GM23338 (cell line): ENCODE data around the gene NPPC. TPM values are rescaled to one million over a fixed set of nuclear protein-coding genes. Genes with fewer than 3 reads are reported as not detected.

Experiments
- ATAC-seq: fragments of 200-7000 bp; cut with Tn5 transposase; 3 replicates; pipeline ENCODE4 v1.9.1; 2020
- DNase-seq: peaks from one replicate; pipeline ENCODE4 v3.0.0-alpha.2; 2015; ENCODE audit warnings: low spot score
- H2AFZ ChIP-seq: fragments of 200-600 bp; sonication (generic); 2 replicates; pipeline ENCODE4 v1.8.0; 2016; ENCODE audit warnings: antibody characterized with exemption, mild to moderate bottlenecking, moderate library complexity
- H3F3A ChIP-seq: fragments of 200-600 bp; sonication (generic); replicated peaks from 2 replicates; pipeline ENCODE4 v1.8.0; 2017; ENCODE audit warnings: antibody characterized with exemption, mixed run types, low read depth
- H3K27ac ChIP-seq: fragments of 200-600 bp; sonication (generic); 2 replicates; pipeline ENCODE4 v1.6.1; 2016; ENCODE audit warnings: low read depth
- H3K27me3 ChIP-seq: fragments of 200-600 bp; sonication (generic); 2 replicates; pipeline ENCODE4 v1.8.0; 2016; ENCODE audit warnings: mild to moderate bottlenecking, mixed run types, moderate library complexity; ENCODE audit not compliant: insufficient read depth
- H3K36me3 ChIP-seq: fragments of 200-600 bp; sonication (generic); 2 replicates; pipeline ENCODE4 v1.8.0; 2016; ENCODE audit warnings: mild to moderate bottlenecking; ENCODE audit not compliant: insufficient read depth
- H3K4me1 ChIP-seq: fragments of 200-600 bp; sonication (generic); 2 replicates; pipeline ENCODE4 v1.8.0; 2016; ENCODE audit warnings: mild to moderate bottlenecking, moderate library complexity; ENCODE audit not compliant: insufficient read depth
- H3K4me2 ChIP-seq: fragments of 200-600 bp; sonication (generic); 2 replicates; pipeline ENCODE4 v1.7.1; 2017; ENCODE audit warnings: mixed run types
- H3K4me3 ChIP-seq: fragments of 200-600 bp; sonication (generic); 2 replicates; pipeline ENCODE4 v1.6.1; 2016; ENCODE audit warnings: mixed run types
- H3K79me2 ChIP-seq: fragments of 200-600 bp; sonication (generic); replicated peaks from 2 replicates; pipeline ENCODE4 v1.8.0; 2017; ENCODE audit warnings: mild to moderate bottlenecking; ENCODE audit not compliant: insufficient read depth
- H3K9me2 ChIP-seq: fragments of 200-600 bp; sonication (generic); 2 replicates; pipeline ENCODE4 v1.8.0; 2017; ENCODE audit not compliant: insufficient read depth
- H4K20me1 ChIP-seq: fragments of 200-600 bp; sonication (generic); replicated peaks from 2 replicates; pipeline ENCODE4 v1.8.0; 2017; ENCODE audit warnings: mild to moderate bottlenecking; ENCODE audit not compliant: insufficient read depth
- H3K27ac Mint-ChIP-seq: 2 replicates; pipeline ENCODE4 v1.8.0; 2020; ENCODE audit warnings: inconsistent platforms, mild to moderate bottlenecking, moderate library complexity, mixed read lengths
- H3K27me3 Mint-ChIP-seq: 3 replicates; pipeline ENCODE4 v1.8.0; 2022; ENCODE audit warnings: low read depth, mild to moderate bottlenecking, moderate library complexity, mixed read lengths, inconsistent platforms; ENCODE audit not compliant: insufficient read depth, poor library complexity
- H3K36me3 Mint-ChIP-seq: 3 replicates; pipeline ENCODE4 v1.8.0; 2021; ENCODE audit warnings: low read depth, mild to moderate bottlenecking, inconsistent platforms, moderate library complexity, mixed read lengths
- H3K4me1 Mint-ChIP-seq: 3 replicates; pipeline ENCODE4 v1.8.0; 2020; ENCODE audit warnings: mild to moderate bottlenecking, inconsistent platforms, mixed read lengths
- H3K4me3 Mint-ChIP-seq: 3 replicates; pipeline ENCODE4 v1.8.0; 2021; ENCODE audit warnings: moderate library complexity, mild to moderate bottlenecking, inconsistent platforms, mixed read lengths
- H3K9me3 Mint-ChIP-seq: 3 replicates; pipeline ENCODE4 v1.8.0; 2020; ENCODE audit warnings: moderate library complexity, mild to moderate bottlenecking, inconsistent platforms, mixed read lengths
- CREB1 ChIP-seq: fragments of 250-450 bp; sonication (Bioruptor Pico); IDR thresholded peaks from 2 replicates; pipeline ENCODE4 v1.5.0; 2020; ENCODE audit warnings: low read depth, mild to moderate bottlenecking, moderate library complexity
- ZNF114 ChIP-seq: fragments of 250-450 bp; sonication (Bioruptor Pico); IDR thresholded peaks from 2 replicates; pipeline ENCODE4 v1.5.0; 2020; ENCODE audit warnings: mild to moderate bottlenecking, moderate library complexity
- polyA plus RNA-seq: library from polyadenylated mRNA; unstranded; fragments of >200 nt; fragmentation: Nextera tagmentation; extraction: Ambion mirVana; gene quantifications from 2 replicates; pipeline ENCODE4 v1.2.1, GENCODE V29; 2016
- total RNA-seq: library from RNA; depleted of rRNA; stranded (reverse); fragments of >200 nt; shearing (Covaris generic); gene quantifications from 2 replicates; pipeline ENCODE4 v1.2.3, GENCODE V29; 2014
- TF ChIP-seq, protein P1 (sequence below): IDR thresholded peaks from one replicate; pipeline ENCODE4 v1.6.1; 2018; ENCODE audit warnings: antibody characterized with exemption; ENCODE audit not compliant: unreplicated experiment
- TF ChIP-seq, protein P2 (sequence below), 2 experiments: fragments of 200-600 bp in 1 of 2; sonication (generic) in 1 of 2; conservative IDR thresholded peaks; 2 replicates each; pipeline versions ENCODE4 v1.5.1 to v1.6.1; 2016 to 2017; ENCODE audit warnings: antibody characterized with exemption in 2 of 2, low read depth in 2 of 2, mild to moderate bottlenecking in 2 of 2, moderate library complexity in 1 of 2

Gene NPPC
- total and polyA plus RNA-seq, 2 experiments from 2014 or later, result 2.2 to 6.3 TPM

DNA sequence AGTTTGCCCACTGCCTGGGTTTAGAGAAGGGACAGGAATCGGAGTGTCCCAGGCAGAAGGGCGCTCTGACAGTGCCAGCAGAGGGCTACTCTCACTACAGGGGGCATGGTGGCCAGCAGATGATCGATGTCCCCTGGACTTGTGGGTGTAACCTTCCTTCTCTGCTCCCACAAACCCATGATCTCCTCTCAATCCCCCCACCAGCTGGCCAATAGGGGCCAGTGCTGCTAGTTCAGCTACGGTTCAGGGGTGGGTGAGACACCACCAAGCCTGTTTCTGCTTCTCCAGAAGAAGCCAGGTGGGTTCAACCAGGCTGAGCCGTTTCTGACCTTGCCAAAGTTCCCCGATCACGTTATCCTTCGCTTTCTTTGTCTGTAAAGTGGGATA lies 1.3 kb downstream of the NPPC start:
- no peaks in the 10 kb centered on the region for H3K9me2 ChIP-seq
- H3K4me2 ChIP-seq, result peak overlapping the region; percentile 93
- no peak overlapping the region for H3K27ac ChIP-seq
- Mint-ChIP-seq H3K27ac (no peak overlapping the region), H3K9me3 (no peaks in the 10 kb centered on the region), H3K36me3 (no peaks in the 10 kb centered on the region), H3K4me3 (peak overlapping the region; percentile 15), H3K27me3 (peaks cover 48% of the 10 kb centered on the region), H3K4me1 (peaks cover 16% of the 10 kb centered on the region)
- peak overlapping the region; percentile 92 for H2AFZ ChIP-seq
- DNase-seq (no peak), ATAC-seq (peak; percentile 1)
- no peaks in the 10 kb centered on the region for H3K79me2 ChIP-seq
- no peaks in the 10 kb centered on the region for H3K4me1 ChIP-seq
- peak overlapping the region; percentile 81 for H3K4me3 ChIP-seq
- TF ChIP-seq ZNF114 (no peak), CREB1 (CRISPR knock-in tag) (no peak)
- no peaks in the 10 kb centered on the region for H3K36me3 ChIP-seq
- H4K20me1 ChIP-seq, result peaks cover 10% of the 10 kb centered on the region; the same call in 1 of the 2 replicates
- no peaks in the 10 kb centered on the region for H3F3A ChIP-seq
- H3K27me3 ChIP-seq, result peaks cover 53% of the 10 kb centered on the region

DNA sequence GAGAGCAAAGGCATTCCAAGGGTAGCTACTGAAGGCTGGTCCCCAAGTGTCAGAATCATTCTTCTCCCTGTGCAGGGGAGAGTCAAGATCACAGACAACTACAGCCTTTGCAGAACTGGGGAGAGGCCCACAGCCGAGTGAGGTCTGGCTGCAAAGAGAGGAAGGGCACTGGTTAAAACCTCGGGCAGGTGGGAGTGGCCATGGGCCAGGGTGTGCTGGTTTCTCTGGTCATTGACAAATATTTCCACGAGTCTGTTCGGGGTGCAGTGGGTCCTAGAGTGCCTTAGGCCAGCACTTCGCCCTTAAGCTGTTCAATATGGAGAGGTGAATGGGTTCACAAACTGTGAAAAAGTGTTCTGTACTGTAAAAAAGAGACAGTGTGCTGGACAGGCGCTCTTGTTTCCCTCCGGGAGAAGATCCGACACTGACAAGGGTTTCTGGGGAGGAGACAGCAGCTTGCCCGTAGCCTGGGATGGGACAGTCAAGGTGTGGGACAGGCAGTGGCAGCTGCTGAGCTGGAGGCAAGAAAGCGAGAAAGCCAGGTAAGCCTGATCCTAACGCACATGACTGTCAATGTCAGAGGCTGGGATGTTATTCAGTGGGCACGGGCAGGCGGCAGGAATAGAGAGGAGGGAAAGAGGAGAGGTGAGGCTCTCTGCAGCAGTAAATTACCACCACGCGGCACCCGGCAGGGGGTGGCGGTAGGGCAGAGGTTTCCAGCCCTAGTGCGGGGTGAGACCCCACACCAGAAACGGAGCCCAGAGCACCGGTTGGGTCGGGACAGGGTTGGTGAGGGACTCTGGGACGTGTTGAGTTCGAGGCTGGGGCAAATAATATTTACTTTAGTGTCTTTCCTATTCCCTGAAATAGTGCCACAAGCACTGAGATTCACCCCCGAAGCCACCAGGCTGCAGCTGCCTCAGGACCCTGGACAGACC lies 2.0 kb downstream of the NPPC start:
- Mint-ChIP-seq H3K27me3 (peaks cover 44% of the 10 kb centered on the region), H3K4me1 (peaks cover 16% of the 10 kb centered on the region)
- H3K4me2 ChIP-seq, result peak overlapping the region; percentile 93

More for the DNA sequence above, 2.0 kb downstream of the NPPC start:
- no peaks in the 10 kb centered on the region for H3K79me2 ChIP-seq
- no peak overlapping the region for H3K27ac Mint-ChIP-seq
- H3K4me3 Mint-ChIP-seq, result peak overlapping the region; percentile 15
- H3K9me2 ChIP-seq, result no peaks in the 10 kb centered on the region
- ATAC-seq (no peak), DNase-seq (no peak)
- peaks cover 10% of the 10 kb centered on the region; the same call in 1 of the 2 replicates for H4K20me1 ChIP-seq
- no peaks in the 10 kb centered on the region for H3K4me1 ChIP-seq
- H3K27me3 ChIP-seq, result peaks cover 53% of the 10 kb centered on the region
- H3K4me3 ChIP-seq, result peak overlapping the region; percentile 81; the same call in 1 of the 2 replicates
- no peak overlapping the region for H2AFZ ChIP-seq
- H3K36me3 Mint-ChIP-seq, result no peaks in the 10 kb centered on the region
- no peaks in the 10 kb centered on the region for H3K36me3 ChIP-seq
- TF ChIP-seq ZNF114, result no peak
- TF ChIP-seq, protein P1, sequence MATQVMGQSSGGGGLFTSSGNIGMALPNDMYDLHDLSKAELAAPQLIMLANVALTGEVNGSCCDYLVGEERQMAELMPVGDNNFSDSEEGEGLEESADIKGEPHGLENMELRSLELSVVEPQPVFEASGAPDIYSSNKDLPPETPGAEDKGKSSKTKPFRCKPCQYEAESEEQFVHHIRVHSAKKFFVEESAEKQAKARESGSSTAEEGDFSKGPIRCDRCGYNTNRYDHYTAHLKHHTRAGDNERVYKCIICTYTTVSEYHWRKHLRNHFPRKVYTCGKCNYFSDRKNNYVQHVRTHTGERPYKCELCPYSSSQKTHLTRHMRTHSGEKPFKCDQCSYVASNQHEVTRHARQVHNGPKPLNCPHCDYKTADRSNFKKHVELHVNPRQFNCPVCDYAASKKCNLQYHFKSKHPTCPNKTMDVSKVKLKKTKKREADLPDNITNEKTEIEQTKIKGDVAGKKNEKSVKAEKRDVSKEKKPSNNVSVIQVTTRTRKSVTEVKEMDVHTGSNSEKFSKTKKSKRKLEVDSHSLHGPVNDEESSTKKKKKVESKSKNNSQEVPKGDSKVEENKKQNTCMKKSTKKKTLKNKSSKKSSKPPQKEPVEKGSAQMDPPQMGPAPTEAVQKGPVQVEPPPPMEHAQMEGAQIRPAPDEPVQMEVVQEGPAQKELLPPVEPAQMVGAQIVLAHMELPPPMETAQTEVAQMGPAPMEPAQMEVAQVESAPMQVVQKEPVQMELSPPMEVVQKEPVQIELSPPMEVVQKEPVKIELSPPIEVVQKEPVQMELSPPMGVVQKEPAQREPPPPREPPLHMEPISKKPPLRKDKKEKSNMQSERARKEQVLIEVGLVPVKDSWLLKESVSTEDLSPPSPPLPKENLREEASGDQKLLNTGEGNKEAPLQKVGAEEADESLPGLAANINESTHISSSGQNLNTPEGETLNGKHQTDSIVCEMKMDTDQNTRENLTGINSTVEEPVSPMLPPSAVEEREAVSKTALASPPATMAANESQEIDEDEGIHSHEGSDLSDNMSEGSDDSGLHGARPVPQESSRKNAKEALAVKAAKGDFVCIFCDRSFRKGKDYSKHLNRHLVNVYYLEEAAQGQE, result peak; percentile 38
- TF ChIP-seq, protein P2, sequence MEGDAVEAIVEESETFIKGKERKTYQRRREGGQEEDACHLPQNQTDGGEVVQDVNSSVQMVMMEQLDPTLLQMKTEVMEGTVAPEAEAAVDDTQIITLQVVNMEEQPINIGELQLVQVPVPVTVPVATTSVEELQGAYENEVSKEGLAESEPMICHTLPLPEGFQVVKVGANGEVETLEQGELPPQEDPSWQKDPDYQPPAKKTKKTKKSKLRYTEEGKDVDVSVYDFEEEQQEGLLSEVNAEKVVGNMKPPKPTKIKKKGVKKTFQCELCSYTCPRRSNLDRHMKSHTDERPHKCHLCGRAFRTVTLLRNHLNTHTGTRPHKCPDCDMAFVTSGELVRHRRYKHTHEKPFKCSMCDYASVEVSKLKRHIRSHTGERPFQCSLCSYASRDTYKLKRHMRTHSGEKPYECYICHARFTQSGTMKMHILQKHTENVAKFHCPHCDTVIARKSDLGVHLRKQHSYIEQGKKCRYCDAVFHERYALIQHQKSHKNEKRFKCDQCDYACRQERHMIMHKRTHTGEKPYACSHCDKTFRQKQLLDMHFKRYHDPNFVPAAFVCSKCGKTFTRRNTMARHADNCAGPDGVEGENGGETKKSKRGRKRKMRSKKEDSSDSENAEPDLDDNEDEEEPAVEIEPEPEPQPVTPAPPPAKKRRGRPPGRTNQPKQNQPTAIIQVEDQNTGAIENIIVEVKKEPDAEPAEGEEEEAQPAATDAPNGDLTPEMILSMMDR (conservative IDR thresholded peaks at IDR 0.05; ENCODE audit: low read depth in 2 of 2), result no peak
- no peaks in the 10 kb centered on the region for H3K9me3 Mint-ChIP-seq
- no peak overlapping the region for H3K27ac ChIP-seq
- H3F3A ChIP-seq, result no peaks in the 10 kb centered on the region
